GM12892 (cell line): Measurements from ENCODE around the gene PRPF8.

Source experiments
- POLR2A ChIP-seq: IDR thresholded peaks from 2 replicates; pipeline ENCODE4 v1.6.1; 2011; ENCODE audit warnings: low read depth, low read length, control low read depth
- POLR2AphosphoS5 ChIP-seq: IDR thresholded peaks from 2 replicates; pipeline ENCODE4 v1.6.1; 2011; ENCODE audit warnings: low read depth, low read length, control low read depth
- TAF1 ChIP-seq: IDR thresholded peaks from 2 replicates; pipeline ENCODE4 v1.6.1; 2011; ENCODE audit warnings: low read depth, mild to moderate bottlenecking, control low read depth, low read length, borderline replicate concordance

GRCh38 chr17:1711804-1712203, 27.1 kb upstream of the PRPF8 start:
- TF ChIP-seq POLR2AphosphoS5 (no peak), POLR2A (no peak), TAF1 (no peak)
